Measurements from ENCODE around the gene PATE2.

PATE2 gene

DNA sequence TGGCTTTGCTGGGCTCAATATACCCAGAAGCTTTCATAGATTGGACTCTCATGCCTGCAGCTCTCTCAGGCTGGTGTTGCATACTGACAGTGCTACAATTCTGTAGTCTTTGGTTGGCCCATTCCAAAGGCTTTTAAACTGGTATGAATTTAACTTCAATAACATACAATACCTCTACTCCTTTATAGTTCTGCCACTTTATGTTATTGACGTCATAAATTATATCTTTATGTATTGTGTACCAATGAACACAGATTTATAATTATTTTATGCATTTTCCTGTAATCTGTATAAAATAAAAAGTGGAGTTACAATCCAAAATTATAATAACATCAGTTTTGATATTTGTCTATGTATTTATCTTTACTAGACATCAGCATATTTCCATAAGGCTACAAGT lies 16.2 kb downstream of the PATE2 start:
- peaks cover 7% of the 10 kb centered on the region for H3K27me3 Mint-ChIP-seq
- H3K4me3 Mint-ChIP-seq, result no peak overlapping the region
- H3K4me1 Mint-ChIP-seq, result no peaks in the 10 kb centered on the region
- DNase-seq, result no peak
- no peak overlapping the region for H3K27ac Mint-ChIP-seq
- H3K36me3 Mint-ChIP-seq, result no peaks in the 10 kb centered on the region
- H3K9me3 Mint-ChIP-seq, result no peaks in the 10 kb centered on the region
- CTCF ChIA-PET, result no interaction called here

DNA sequence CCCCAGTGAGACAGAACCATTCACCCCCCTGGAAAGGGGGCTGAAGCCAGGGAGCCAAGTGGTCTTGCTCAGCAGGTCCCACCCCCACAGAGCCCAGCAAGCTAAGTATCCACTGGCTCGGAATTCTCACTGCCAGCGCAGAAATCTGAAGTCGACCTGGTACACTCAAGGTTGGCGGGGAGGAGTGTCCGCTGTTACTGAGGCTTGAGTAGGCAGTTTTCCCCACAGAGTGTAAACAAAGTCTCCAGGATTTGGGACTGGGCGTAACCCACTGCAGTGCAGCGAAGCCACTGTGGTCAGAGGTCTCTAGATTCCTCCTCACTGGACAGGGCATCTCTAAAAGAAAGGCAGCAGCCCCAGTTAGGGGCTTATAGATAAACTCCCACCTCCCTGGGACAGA lies 22.6 kb downstream of the PATE2 start:
- no peaks in the 10 kb centered on the region for H3K4me1 Mint-ChIP-seq
- no peak overlapping the region for H3K4me3 Mint-ChIP-seq
- peaks cover 11% of the 10 kb centered on the region for H3K27me3 Mint-ChIP-seq
- DNase-seq, result no peak
- no peak overlapping the region for H3K27ac Mint-ChIP-seq
- no peaks in the 10 kb centered on the region for H3K36me3 Mint-ChIP-seq
- no peaks in the 10 kb centered on the region for H3K9me3 Mint-ChIP-seq
- CTCF ChIA-PET, result no interaction called here

- DNase-seq, result no peak
- CTCF ChIA-PET, result no interaction called here
These were observed 28.0 kb downstream of the PATE2 start for GRCh38 chr11:125750629-125751028.

DNA sequence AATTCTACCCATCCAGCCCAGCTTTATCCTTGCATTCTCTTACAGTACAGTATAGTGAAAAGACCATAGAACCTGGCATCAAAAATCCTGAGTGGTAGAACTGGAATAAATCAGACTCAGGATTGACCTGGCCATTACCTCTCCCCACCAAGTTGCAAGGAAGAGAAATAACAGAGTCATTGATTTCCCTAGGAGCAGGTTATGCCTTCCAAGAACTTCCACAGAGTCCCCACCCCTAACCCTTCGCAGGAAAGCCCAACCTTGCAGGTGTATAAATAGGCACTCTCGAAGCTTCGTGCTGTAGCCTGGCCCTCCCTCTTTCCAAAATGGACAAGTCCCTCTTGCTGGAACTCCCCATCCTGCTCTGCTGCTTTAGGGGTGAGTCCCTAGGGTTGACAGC lies 32.6 kb downstream of the PATE2 start, which contains the start of gene PATE1:
PATE1 (plus strand) TSS at position 301 of the 400 bp plus-strand sequence; CDS start at position 327, 26 bp downstream.
- no peaks in the 10 kb centered on the region for H3K36me3 Mint-ChIP-seq
- H3K27ac Mint-ChIP-seq, result no peak within 1 kb of the TSS
- no peaks in the 10 kb centered on the region for H3K4me1 Mint-ChIP-seq
- no peaks in the 10 kb centered on the region for H3K9me3 Mint-ChIP-seq
- DNase-seq, result no peak
- no peak within 1 kb of the TSS for H3K4me3 Mint-ChIP-seq
- CTCF ChIA-PET, result no interaction called here
- H3K27me3 Mint-ChIP-seq, result peaks cover 4% of the 10 kb centered on the region

More at GRCh38 chr11:125750629-125751028, 28.0 kb downstream of the PATE2 start:
- H3K4me1 Mint-ChIP-seq, result no peaks in the 10 kb centered on the region
- H3K36me3 Mint-ChIP-seq, result no peaks in the 10 kb centered on the region
- H3K4me3 Mint-ChIP-seq, result no peak overlapping the region
- no peaks in the 10 kb centered on the region for H3K9me3 Mint-ChIP-seq
- H3K27ac Mint-ChIP-seq, result no peak overlapping the region
- H3K27me3 Mint-ChIP-seq, result peaks cover 12% of the 10 kb centered on the region

DNA sequence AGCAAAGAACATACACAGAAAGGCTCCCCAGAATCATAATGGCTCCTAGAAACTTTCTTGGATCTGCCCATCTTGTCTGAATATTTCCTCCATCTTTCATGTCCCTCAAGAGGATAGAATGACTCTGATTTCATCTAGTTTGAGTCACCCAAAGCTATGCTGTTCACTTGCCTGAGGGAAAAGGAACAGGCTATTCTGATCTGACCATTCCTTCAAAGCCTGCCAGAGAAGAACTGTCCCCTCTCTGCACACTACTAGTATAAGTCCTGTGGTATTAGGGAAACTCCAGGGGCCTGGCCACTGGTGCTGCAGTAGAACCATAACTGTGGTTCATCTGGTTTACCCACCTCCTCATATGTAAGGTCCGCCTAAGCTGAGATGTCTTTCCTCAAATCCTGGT lies 34.9 kb downstream of the PATE2 start:
- no peak for DNase-seq
- no peaks in the 10 kb centered on the region for H3K27me3 Mint-ChIP-seq
- no peaks in the 10 kb centered on the region for H3K9me3 Mint-ChIP-seq
- H3K36me3 Mint-ChIP-seq, result no peaks in the 10 kb centered on the region
- H3K4me1 Mint-ChIP-seq, result no peaks in the 10 kb centered on the region
- no peak overlapping the region for H3K4me3 Mint-ChIP-seq
- no peak overlapping the region for H3K27ac Mint-ChIP-seq
- CTCF ChIA-PET, result no interaction called here

DNA sequence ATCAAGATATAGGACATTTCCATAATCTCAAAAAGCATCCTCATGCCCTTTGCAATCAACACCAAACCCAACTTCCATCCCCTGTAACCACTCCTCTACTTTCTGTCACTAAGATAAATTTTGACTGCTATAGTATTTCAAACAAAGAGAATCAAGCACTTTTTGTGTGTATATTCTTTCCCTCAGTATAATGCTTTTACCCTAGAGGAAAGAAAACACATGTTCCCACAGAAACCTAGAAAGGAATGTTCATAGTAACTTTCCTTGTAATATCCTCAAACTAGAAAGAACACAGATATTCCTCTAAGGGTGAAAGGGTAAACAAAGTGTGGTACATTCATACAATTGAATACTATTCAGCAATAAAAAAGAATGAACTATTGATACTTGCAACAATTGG lies 38.0 kb downstream of the PATE2 start:
- CTCF ChIA-PET, result interaction anchor here (0.6 kb wide), 1 partner anchor 110 kb away, joined by 3 read pairs; no protein-coding TSS in a partner anchor
- no peaks in the 10 kb centered on the region for H3K27me3 Mint-ChIP-seq
- H3K36me3 Mint-ChIP-seq, result no peaks in the 10 kb centered on the region
- H3K4me1 Mint-ChIP-seq, result no peaks in the 10 kb centered on the region
- no peak overlapping the region for H3K4me3 Mint-ChIP-seq
- no peaks in the 10 kb centered on the region for H3K9me3 Mint-ChIP-seq
- H3K27ac Mint-ChIP-seq, result no peak overlapping the region
- DNase-seq, result no peak

- no peaks in the 10 kb centered on the region for H3K9me3 Mint-ChIP-seq
- H3K4me3 Mint-ChIP-seq, result no peak overlapping the region
- no peak for DNase-seq
- no peaks in the 10 kb centered on the region for H3K4me1 Mint-ChIP-seq
- CTCF ChIA-PET, result no interaction called here
- H3K36me3 Mint-ChIP-seq, result no peaks in the 10 kb centered on the region
- no peak overlapping the region for H3K27ac Mint-ChIP-seq
- peaks cover 8% of the 10 kb centered on the region for H3K27me3 Mint-ChIP-seq
These were observed 49.7 kb downstream of the PATE2 start for GRCh38 chr11:125728969-125729368.

Data from activated naive CD4-positive, alpha-beta T cell treated with anti-CD3 and anti-CD28 coated beads, Interleukin-2, amount 10 ng/mL, durations not matched to agents 7 days and 5 days (primary cell).